ENCODE data around the gene CRB2. TPM values are rescaled to one million over a fixed set of nuclear protein-coding genes. Genes with fewer than 3 reads are reported as not detected.

The CRB2 gene
- polyA plus RNA-seq (2013, experiment 1 of 2), result 11.7 TPM
- polyA plus RNA-seq (2013, experiment 2 of 2), result 15.0 TPM

DNA sequence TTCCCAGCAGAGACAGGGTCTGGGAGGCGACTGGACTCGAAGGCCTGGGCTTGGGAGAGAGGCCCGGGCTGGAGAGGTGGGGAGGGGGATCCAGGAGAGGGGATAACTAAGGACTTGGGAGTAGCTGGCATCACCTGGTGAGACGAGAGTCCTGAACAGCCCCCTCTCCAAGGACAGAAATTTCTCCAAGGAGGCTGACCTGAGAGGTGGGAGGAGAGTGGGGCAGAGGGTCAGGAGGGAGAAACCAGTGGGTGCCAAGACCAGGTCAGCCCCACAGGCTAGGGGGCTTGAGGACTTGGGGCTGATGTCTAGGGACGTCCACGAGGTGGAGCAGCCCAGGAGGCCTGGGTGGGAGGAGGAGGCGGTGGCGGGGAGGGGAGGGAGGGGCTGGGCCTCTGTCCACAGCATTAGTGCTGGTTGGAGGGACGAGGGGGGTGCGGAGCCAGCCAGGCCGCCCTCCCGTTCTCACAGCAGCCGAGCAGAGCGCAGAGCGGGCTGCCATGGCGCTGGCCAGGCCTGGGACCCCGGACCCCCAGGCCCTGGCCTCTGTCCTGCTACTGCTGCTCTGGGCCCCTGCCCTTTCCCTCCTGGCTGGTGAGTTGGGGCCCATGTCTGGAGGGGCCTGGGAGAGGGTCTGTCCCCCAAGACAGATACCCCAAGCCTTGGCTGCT, at the start of gene CRB2:
Gene CRB2, plus strand, starts transcription at position 437 of the 671 bp plus-strand sequence. Its CDS starts 64 bp downstream, at position 501.
- Histone ChIP-seq H3K9ac (ENCODE audit: low read depth, low read length) (no peak within 1 kb of the TSS), H3K27ac (ENCODE audit: low read depth, low read length) (no peak within 1 kb of the TSS; the same call in 1 of the 2 replicates), H3K4me3 (ENCODE audit: low read length) (peak within 1 kb of the TSS; percentile 42), H3K4me1 (ENCODE audit: insufficient read depth, low read length) (peaks cover 39% of the 10 kb centered on the region), H3K36me3 (ENCODE audit: insufficient read depth, low read length) (no peaks in the 10 kb centered on the region), H3K27me3 (ENCODE audit: insufficient read depth, low read length) (peaks cover 4% of the 10 kb centered on the region; the same call in 1 of the 2 replicates), H3K9me3 (ENCODE audit: insufficient read depth, low read depth, low read length) (no peaks in the 10 kb centered on the region)
- 4% methylated on average over 16 of the region's 17 CpGs for WGBS

DNA sequence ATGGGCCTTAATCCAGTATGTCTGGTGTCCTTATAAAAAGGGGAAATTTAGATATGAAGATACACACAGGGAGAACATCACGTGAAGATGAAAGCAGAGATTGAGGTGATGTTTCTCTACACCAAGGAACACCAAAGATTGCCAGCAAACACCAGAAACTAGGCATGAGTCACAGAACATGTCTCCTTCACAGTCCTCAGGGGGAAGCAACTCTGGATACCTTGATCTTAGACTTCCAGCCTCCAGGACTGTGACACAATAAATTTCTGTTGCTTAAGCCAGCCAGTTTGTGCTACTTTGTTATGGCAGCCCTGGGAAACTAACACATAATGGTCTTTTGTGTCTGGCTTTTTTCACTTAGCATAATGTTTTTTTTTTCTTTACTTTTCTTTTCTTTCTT, 46.4 kb upstream of the CRB2 start:
- no peak overlapping the region for H3K9ac ChIP-seq (ENCODE audit: low read depth, low read length)
- no peak overlapping the region for H3K4me3 ChIP-seq (ENCODE audit: low read length)
- H3K27me3 ChIP-seq (ENCODE audit: insufficient read depth, low read length), result no peaks in the 10 kb centered on the region
- WGBS, result 100% methylated on average over 1 of the region's 1 CpG
- H3K4me1 ChIP-seq (ENCODE audit: insufficient read depth, low read length), result no peaks in the 10 kb centered on the region
- H3K36me3 ChIP-seq (ENCODE audit: insufficient read depth, low read length), result no peaks in the 10 kb centered on the region
- H3K9me3 ChIP-seq (ENCODE audit: insufficient read depth, low read depth, low read length), result no peaks in the 10 kb centered on the region
- H3K27ac ChIP-seq (ENCODE audit: low read depth, low read length), result no peak overlapping the region

- Histone ChIP-seq H3K27me3 (ENCODE audit: insufficient read depth, low read length) (no peaks in the 10 kb centered on the region), H3K9me3 (ENCODE audit: insufficient read depth, low read depth, low read length) (no peaks in the 10 kb centered on the region), H3K9ac (ENCODE audit: low read depth, low read length) (no peak overlapping the region), H3K27ac (ENCODE audit: low read depth, low read length) (no peak overlapping the region), H3K36me3 (ENCODE audit: insufficient read depth, low read length) (no peaks in the 10 kb centered on the region), H3K4me3 (ENCODE audit: low read length) (no peak overlapping the region), H3K4me1 (ENCODE audit: insufficient read depth, low read length) (no peaks in the 10 kb centered on the region)
- WGBS, result 91% methylated on average over 4 of the region's 4 CpGs
Measured at GRCh38 chr9:123310551-123311249, 45.3 kb upstream of the CRB2 start.

DNA sequence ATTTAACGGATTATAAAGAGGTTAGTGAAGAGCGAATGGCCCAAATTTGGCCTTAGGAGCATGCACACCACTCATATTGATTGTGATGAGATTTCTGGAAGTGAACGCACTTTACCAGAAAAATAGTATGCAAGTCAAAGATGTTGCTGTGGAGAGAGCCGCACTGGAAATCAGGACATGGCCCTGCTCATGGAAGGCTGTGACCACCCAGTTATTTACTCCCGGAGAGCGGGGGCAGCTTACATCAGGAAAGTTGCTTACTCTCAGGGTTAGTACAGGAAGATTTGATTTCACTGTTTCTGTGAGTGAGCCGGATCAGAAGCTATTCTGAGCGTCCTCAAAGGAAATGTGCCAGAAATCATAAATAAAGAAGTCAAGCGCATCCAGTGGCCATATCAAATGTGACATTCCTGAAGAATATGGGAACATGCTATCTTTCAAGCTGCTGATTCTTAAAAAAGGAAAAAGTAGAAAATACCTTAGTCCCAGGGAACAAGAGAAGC, 44.7 kb upstream of the CRB2 start:
- H3K27ac ChIP-seq (ENCODE audit: low read depth, low read length), result no peak overlapping the region
- 91% methylated on average over 9 of the region's 9 CpGs for WGBS
- no peaks in the 10 kb centered on the region for H3K27me3 ChIP-seq (ENCODE audit: insufficient read depth, low read length)
- H3K9ac ChIP-seq (ENCODE audit: low read depth, low read length), result no peak overlapping the region
- H3K36me3 ChIP-seq (ENCODE audit: insufficient read depth, low read length), result no peaks in the 10 kb centered on the region
- no peaks in the 10 kb centered on the region for H3K4me1 ChIP-seq (ENCODE audit: insufficient read depth, low read length)
- no peak overlapping the region for H3K4me3 ChIP-seq (ENCODE audit: low read length)
- H3K9me3 ChIP-seq (ENCODE audit: insufficient read depth, low read depth, low read length), result no peaks in the 10 kb centered on the region

- no peak overlapping the region for H3K4me3 ChIP-seq (ENCODE audit: low read length)
- no peak overlapping the region for H3K27ac ChIP-seq (ENCODE audit: low read depth, low read length)
- WGBS, result 79% methylated on average over 4 of the region's 4 CpGs
- no peaks in the 10 kb centered on the region for H3K27me3 ChIP-seq (ENCODE audit: insufficient read depth, low read length)
- H3K4me1 ChIP-seq (ENCODE audit: insufficient read depth, low read length), result no peaks in the 10 kb centered on the region
- no peaks in the 10 kb centered on the region for H3K36me3 ChIP-seq (ENCODE audit: insufficient read depth, low read length)
- no peaks in the 10 kb centered on the region for H3K9me3 ChIP-seq (ENCODE audit: insufficient read depth, low read depth, low read length)
- no peak overlapping the region for H3K9ac ChIP-seq (ENCODE audit: low read depth, low read length)
Measured at GRCh38 chr9:123312306-123312877, 43.6 kb upstream of the CRB2 start.

DNA sequence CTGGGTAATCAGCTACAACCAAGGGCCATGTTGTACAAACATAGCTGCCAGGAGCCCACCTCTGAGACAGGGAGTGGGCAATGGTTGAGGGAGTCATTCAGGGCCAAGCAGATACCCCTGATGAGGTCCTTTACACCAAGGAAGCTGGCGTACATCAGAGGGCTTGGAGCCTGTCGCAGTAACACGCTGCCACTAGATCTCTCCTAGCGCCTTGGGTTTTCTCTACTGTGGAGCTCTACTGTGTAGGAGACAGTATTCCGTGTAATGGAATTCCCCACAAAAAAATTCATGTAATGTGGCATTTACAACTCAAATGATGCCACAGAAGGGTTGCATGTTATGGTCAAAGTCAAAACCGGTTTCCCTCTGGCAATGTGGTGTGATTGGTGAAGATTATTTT, 41.4 kb upstream of the CRB2 start:
- no peaks in the 10 kb centered on the region for H3K27me3 ChIP-seq (ENCODE audit: insufficient read depth, low read length)
- WGBS, result 98% methylated on average over 6 of the region's 6 CpGs
- no peaks in the 10 kb centered on the region for H3K4me1 ChIP-seq (ENCODE audit: insufficient read depth, low read length)
- no peak overlapping the region for H3K9ac ChIP-seq (ENCODE audit: low read depth, low read length)
- no peaks in the 10 kb centered on the region for H3K9me3 ChIP-seq (ENCODE audit: insufficient read depth, low read depth, low read length)
- H3K27ac ChIP-seq (ENCODE audit: low read depth, low read length), result no peak overlapping the region
- no peaks in the 10 kb centered on the region for H3K36me3 ChIP-seq (ENCODE audit: insufficient read depth, low read length)
- H3K4me3 ChIP-seq (ENCODE audit: low read length), result no peak overlapping the region

DNA sequence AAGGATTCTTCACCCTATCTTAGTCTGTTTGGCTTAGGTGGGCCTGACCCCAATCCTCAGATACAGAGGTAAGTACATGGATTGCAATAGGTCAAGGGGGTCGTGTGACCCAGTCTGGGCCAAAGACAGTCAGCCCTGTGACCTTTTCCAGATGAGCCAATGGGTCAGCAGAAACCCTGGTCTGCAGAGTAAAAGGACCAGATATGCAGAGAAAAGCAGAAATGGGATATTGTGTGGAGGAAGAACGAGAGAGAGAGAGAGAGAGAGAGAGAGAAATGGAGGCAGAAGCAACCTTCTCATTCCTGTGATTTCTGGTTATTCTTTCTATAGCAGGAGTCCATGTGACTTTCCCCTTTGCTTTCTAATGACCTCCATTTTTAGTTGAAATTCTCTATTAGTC, 40.4 kb upstream of the CRB2 start:
- Histone ChIP-seq H3K9ac (ENCODE audit: low read depth, low read length) (no peak overlapping the region), H3K9me3 (ENCODE audit: insufficient read depth, low read depth, low read length) (no peaks in the 10 kb centered on the region), H3K36me3 (ENCODE audit: insufficient read depth, low read length) (no peaks in the 10 kb centered on the region), H3K27me3 (ENCODE audit: insufficient read depth, low read length) (no peaks in the 10 kb centered on the region), H3K27ac (ENCODE audit: low read depth, low read length) (no peak overlapping the region), H3K4me1 (ENCODE audit: insufficient read depth, low read length) (no peaks in the 10 kb centered on the region), H3K4me3 (ENCODE audit: low read length) (no peak overlapping the region)
- WGBS, result 89% methylated on average over 2 of the region's 2 CpGs

GRCh38 chr9:123316053-123316718, 39.8 kb upstream of the CRB2 start:
- Histone ChIP-seq H3K4me3 (ENCODE audit: low read length) (no peak overlapping the region), H3K36me3 (ENCODE audit: insufficient read depth, low read length) (no peaks in the 10 kb centered on the region), H3K27ac (ENCODE audit: low read depth, low read length) (no peak overlapping the region), H3K9me3 (ENCODE audit: insufficient read depth, low read depth, low read length) (no peaks in the 10 kb centered on the region), H3K4me1 (ENCODE audit: insufficient read depth, low read length) (no peaks in the 10 kb centered on the region), H3K27me3 (ENCODE audit: insufficient read depth, low read length) (no peaks in the 10 kb centered on the region), H3K9ac (ENCODE audit: low read depth, low read length) (no peak overlapping the region)
- WGBS, result 82% methylated on average over 7 of the region's 7 CpGs

GRCh38 chr9:123318202-123318601, 37.8 kb upstream of the CRB2 start:
- H3K36me3 ChIP-seq (ENCODE audit: insufficient read depth, low read length), result no peaks in the 10 kb centered on the region
- no peaks in the 10 kb centered on the region for H3K27me3 ChIP-seq (ENCODE audit: insufficient read depth, low read length)
- no peak overlapping the region for H3K4me3 ChIP-seq (ENCODE audit: low read length)
- H3K4me1 ChIP-seq (ENCODE audit: insufficient read depth, low read length), result peaks cover 6% of the 10 kb centered on the region; the same call in 1 of the 2 replicates
- H3K27ac ChIP-seq (ENCODE audit: low read depth, low read length), result no peak overlapping the region
- no peaks in the 10 kb centered on the region for H3K9me3 ChIP-seq (ENCODE audit: insufficient read depth, low read depth, low read length)
- H3K9ac ChIP-seq (ENCODE audit: low read depth, low read length), result no peak overlapping the region
- WGBS, result 90% methylated on average over 6 of the region's 7 CpGs

DNA sequence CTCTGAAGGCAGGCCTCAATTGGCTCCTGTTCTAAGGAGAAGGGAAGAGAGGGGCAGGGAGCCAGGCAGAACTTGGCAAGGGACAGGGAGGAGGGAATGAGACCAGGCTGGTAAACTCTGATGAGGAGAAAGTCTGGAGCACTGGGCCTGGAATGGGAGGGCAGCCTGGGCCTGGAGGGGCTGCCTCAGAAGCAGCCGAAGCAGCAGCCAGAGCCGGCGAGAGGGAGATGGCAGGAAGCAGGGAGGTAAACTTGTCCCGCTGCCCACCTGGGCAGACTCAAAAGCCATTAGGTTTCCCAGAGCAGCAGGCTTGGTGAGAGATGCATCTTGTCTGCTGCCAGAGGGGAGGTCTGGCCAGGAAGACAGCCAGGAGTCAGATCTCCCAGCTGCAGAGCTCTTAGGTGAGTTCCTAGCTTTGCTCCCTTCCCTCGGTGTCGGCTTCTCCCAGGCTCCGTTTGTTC, 37.0 kb upstream of the CRB2 start:
- no peak overlapping the region for H3K9ac ChIP-seq (ENCODE audit: low read depth, low read length)
- peaks cover 6% of the 10 kb centered on the region; the same call in 1 of the 2 replicates for H3K4me1 ChIP-seq (ENCODE audit: insufficient read depth, low read length)
- WGBS, result 80% methylated on average over 7 of the region's 7 CpGs

More for the DNA sequence above, 37.0 kb upstream of the CRB2 start:
- Histone ChIP-seq H3K27me3 (ENCODE audit: insufficient read depth, low read length) (no peaks in the 10 kb centered on the region), H3K36me3 (ENCODE audit: insufficient read depth, low read length) (no peaks in the 10 kb centered on the region), H3K4me3 (ENCODE audit: low read length) (no peak overlapping the region), H3K9me3 (ENCODE audit: insufficient read depth, low read depth, low read length) (no peaks in the 10 kb centered on the region), H3K27ac (ENCODE audit: low read depth, low read length) (no peak overlapping the region)

All from HUES64 (cell line).